ENCODE results near the gene EVPLL. TPM values are rescaled to one million over a fixed set of nuclear protein-coding genes. Genes with fewer than 3 reads are reported as not detected.
"Not testable (repeated sequence)": the region's sequence is repeated elsewhere in the genome, so short reads cannot be mapped to it uniquely, and the experiment has no call there.

The EVPLL gene
- total RNA-seq, 4 donors from 2014 or later, result not detected

DNA sequence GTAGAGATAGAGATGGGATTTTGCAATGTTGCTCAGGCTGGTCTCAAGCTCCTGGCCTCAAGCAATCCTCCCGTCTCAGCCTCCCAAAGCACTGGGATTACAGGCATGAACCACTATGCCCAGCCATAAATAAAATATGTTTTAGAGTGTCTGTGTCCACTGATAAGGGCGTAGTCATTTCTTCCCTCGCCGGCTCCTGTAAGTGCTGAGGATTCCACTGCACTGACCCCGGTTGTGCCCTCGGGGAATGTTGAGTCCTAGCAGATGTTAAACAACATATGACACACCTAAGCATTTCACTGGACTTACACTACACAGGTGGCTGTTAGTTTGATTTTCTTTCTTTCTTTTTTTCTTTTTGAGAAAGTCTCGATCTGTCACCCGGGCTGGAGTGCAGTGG, 8.6 kb upstream of the EVPLL start:
- H3K4me3 ChIP-seq, result no peak overlapping the region
- WGBS, result 78% methylated on average over 8 of the region's 8 CpGs
- no peaks in the 10 kb centered on the region for H3K36me3 ChIP-seq
- no peak for DNase-seq (ENCODE audit: extremely low spot score)
- H3K27ac ChIP-seq (replicated peaks in 1 of 4), result no peak overlapping the region
- intact Hi-C loops (cut with DNase I), result no loop called here
- H3K4me1 ChIP-seq, result peaks cover 0 to 1% (median under 1%) of the 10 kb centered on the region in 4 donors
- H3K27me3 ChIP-seq, result peaks cover 0 to 14% (median 0%) of the 10 kb centered on the region in 4 donors
- H3K9me3 ChIP-seq, result no peaks in the 10 kb centered on the region
- no peak for TF ChIP-seq EP300 (IDR thresholded peaks at IDR 0.05)
- no peak for TF ChIP-seq POLR2AphosphoS5 (IDR thresholded peaks at IDR 0.05)

DNA sequence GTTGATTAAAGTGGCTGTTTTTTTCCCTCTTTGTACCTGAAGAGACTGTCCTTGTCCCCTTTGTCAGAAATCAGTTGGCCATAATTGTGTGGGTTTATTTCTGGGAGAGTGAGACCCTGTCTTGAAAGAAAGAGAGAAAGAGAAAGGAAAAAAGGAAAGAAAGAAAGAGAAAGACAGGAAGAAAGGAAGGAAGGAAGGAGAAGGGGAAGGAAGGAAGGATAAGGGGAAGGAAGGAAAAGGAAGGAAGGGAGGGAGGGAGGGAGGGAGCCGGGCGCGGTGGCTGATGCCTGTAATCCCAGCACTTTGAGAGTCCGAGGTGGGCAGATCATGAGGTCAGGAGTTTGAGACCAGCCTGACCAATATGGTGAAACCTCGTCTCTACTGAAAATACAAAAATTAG, 6.8 kb upstream of the EVPLL start:
- no peak for DNase-seq (ENCODE audit: extremely low spot score)
- Histone ChIP-seq H3K4me1 (no peaks in the 10 kb centered on the region), H3K36me3 (no peaks in the 10 kb centered on the region), H3K9me3 (peaks cover 0 to 5% (median 0%) of the 10 kb centered on the region in 4 donors), H3K4me3 (no peak overlapping the region), H3K27ac (replicated peaks in 1 of 4) (no peak overlapping the region), H3K27me3 (peaks cover 0 to 14% (median 0%) of the 10 kb centered on the region in 4 donors)
- 73% methylated on average over 5 of the region's 5 CpGs for WGBS
- intact Hi-C loops (cut with DNase I), result no loop called here
- TF ChIP-seq POLR2A (IDR thresholded peaks at IDR 0.05; ENCODE audit: low read depth) (no peak), POLR2AphosphoS5 (IDR thresholded peaks at IDR 0.05) (no peak), EP300 (IDR thresholded peaks at IDR 0.05) (no peak)
- TF ChIP-seq, protein P1, sequence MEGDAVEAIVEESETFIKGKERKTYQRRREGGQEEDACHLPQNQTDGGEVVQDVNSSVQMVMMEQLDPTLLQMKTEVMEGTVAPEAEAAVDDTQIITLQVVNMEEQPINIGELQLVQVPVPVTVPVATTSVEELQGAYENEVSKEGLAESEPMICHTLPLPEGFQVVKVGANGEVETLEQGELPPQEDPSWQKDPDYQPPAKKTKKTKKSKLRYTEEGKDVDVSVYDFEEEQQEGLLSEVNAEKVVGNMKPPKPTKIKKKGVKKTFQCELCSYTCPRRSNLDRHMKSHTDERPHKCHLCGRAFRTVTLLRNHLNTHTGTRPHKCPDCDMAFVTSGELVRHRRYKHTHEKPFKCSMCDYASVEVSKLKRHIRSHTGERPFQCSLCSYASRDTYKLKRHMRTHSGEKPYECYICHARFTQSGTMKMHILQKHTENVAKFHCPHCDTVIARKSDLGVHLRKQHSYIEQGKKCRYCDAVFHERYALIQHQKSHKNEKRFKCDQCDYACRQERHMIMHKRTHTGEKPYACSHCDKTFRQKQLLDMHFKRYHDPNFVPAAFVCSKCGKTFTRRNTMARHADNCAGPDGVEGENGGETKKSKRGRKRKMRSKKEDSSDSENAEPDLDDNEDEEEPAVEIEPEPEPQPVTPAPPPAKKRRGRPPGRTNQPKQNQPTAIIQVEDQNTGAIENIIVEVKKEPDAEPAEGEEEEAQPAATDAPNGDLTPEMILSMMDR (IDR thresholded peaks at IDR 0.05), result no peak

DNA sequence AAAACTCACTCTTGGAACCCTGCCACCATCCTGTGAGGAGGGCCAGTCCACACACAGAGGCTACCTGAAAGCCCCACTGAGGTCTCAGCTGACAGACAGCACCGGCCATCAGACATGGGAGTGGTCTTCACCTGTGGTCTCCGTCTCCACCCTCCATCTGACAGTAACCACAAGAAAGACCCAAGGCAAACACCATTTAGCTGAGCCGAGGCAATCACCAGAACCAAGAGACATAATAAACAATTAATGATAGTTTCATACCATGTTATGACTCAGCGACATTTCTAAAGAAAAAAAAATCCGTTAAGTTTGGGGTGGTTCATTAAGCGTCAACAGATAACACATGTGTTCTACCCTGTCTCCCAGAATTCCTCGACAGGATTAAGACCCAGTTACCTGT, 6.1 kb upstream of the EVPLL start:
- H3K9me3 ChIP-seq, result peaks cover 0 to 5% (median 0%) of the 10 kb centered on the region in 4 donors
- no peak overlapping the region for H3K4me3 ChIP-seq
- intact Hi-C loops (cut with DNase I), result no loop called here
- 75% methylated on average over 7 of the region's 7 CpGs for WGBS
- no peak for TF ChIP-seq POLR2AphosphoS5 (IDR thresholded peaks at IDR 0.05)
- TF ChIP-seq, protein P1 (IDR thresholded peaks at IDR 0.05), result no peak
- no peak for TF ChIP-seq POLR2A (IDR thresholded peaks at IDR 0.05; ENCODE audit: low read depth)
- no peak for TF ChIP-seq EP300 (IDR thresholded peaks at IDR 0.05)
- no peak for DNase-seq (ENCODE audit: extremely low spot score)
- H3K27me3 ChIP-seq, result peaks cover 0 to 14% (median 0%) of the 10 kb centered on the region in 4 donors
- no peaks in the 10 kb centered on the region for H3K4me1 ChIP-seq
- H3K36me3 ChIP-seq, result no peaks in the 10 kb centered on the region
- H3K27ac ChIP-seq (replicated peaks in 1 of 4), result no peak overlapping the region

DNA sequence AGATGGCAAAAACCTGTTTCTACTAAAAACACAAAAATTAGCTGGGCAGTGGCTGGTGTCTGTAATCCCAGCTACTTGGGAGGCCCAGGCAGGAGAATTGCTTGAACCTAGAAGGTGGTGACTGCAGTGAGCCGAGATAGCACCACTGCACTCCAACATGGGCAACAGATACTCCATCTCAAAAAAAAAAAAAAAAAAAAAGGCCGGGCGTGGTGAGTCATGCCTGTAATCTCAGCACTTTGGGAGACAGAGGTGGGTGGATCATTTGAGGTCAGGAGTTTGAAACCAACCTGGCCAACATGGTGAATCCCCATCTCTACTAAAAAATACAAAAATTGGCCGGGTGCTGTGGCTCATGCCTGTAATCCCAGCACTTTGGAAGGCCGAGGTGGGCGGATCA, 4.4 kb upstream of the EVPLL start:
- WGBS, result 93% methylated on average over 6 of the region's 6 CpGs
- H3K4me3 ChIP-seq; H3K27ac ChIP-seq (replicated peaks in 1 of 4); H3K9me3 ChIP-seq; H3K36me3 ChIP-seq; DNase-seq (ENCODE audit: extremely low spot score); intact Hi-C loops (cut with DNase I); H3K4me1 ChIP-seq: not testable (repeated sequence)
- peaks cover 0 to 14% (median 0%) of the 10 kb centered on the region in 4 donors for H3K27me3 ChIP-seq

DNA sequence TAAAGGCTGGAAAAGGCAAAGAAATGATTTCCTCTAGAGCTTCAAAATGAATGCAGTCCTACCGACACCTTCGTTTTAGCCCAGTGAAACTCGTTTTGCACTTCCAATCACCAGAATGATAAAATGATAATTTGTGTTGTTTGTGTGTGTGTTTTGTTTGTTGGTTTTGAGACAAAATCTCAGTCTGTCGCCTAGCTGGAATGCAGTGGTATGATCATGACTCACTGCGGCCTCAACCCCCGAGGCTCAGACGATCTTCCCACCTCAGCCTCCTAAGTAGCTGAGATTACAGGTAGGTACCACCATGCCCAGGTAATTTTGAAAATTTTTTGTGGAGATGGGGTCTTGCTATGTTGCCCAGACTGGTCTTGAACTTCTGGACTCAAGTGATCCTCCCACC, 3.4 kb upstream of the EVPLL start:
- TF ChIP-seq POLR2A (IDR thresholded peaks at IDR 0.05; ENCODE audit: low read depth) (no peak), POLR2AphosphoS5 (IDR thresholded peaks at IDR 0.05) (no peak), EP300 (IDR thresholded peaks at IDR 0.05) (no peak)
- TF ChIP-seq, protein P1 (IDR thresholded peaks at IDR 0.05), result no peak
- H3K27ac ChIP-seq (replicated peaks in 1 of 4), result no peak overlapping the region
- H3K9me3 ChIP-seq, result peaks cover 0 to 5% (median 0%) of the 10 kb centered on the region in 4 donors
- DNase-seq (ENCODE audit: extremely low spot score), result no peak
- H3K4me1 ChIP-seq, result no peaks in the 10 kb centered on the region
- H3K36me3 ChIP-seq, result no peaks in the 10 kb centered on the region
- 85% methylated on average over 7 of the region's 7 CpGs for WGBS
- peaks cover 0 to 14% (median 0%) of the 10 kb centered on the region in 4 donors for H3K27me3 ChIP-seq
- no peak overlapping the region for H3K4me3 ChIP-seq
- intact Hi-C loops (cut with DNase I), result no loop called here

GRCh38 chr17:18378205-18378505, 577 bp downstream of the EVPLL start:
- peaks cover 0 to 7% (median 3%) of the 10 kb centered on the region in 4 donors for H3K4me1 ChIP-seq
- WGBS, result no CpG with 5 or more reads among the region's 2 CpGs
- no peaks in the 10 kb centered on the region for H3K36me3 ChIP-seq
- no peak overlapping the region for H3K4me3 ChIP-seq
- H3K27ac ChIP-seq (replicated peaks in 1 of 4), result no peak overlapping the region
- peaks cover 0 to 39% (median 7%) of the 10 kb centered on the region in 4 donors for H3K27me3 ChIP-seq
- TF ChIP-seq EP300 (IDR thresholded peaks at IDR 0.05) (no peak), POLR2A (IDR thresholded peaks at IDR 0.05; ENCODE audit: low read depth) (no peak), POLR2AphosphoS5 (IDR thresholded peaks at IDR 0.05) (no peak)
- TF ChIP-seq, protein P1 (IDR thresholded peaks at IDR 0.05), result no peak
- DNase-seq (ENCODE audit: extremely low spot score), result no peak
- peaks cover 0 to 5% (median 0%) of the 10 kb centered on the region in 4 donors for H3K9me3 ChIP-seq
- intact Hi-C loops (cut with DNase I), result no loop called here

DNA sequence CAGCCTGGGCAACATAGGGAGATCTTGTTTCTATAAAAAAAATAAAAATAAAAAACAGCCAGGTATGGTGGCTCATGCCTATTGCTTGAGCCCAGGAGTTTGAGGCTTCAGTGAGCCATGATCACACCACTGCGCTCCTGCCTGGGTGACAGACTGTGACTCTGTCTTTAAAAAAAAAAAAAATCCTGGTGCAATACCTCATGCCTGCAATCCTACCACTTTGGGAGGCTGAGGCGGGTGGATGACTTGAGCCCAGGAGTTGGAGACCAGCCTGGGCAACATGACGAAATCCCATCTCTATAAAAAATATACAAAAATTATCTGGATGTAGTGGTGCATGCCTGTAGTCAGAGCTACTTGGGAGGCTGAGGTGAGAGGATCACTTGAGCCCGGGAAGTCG, 1.0 kb downstream of the EVPLL start:
- H3K9me3 ChIP-seq; H3K4me3 ChIP-seq; H3K27ac ChIP-seq (replicated peaks in 1 of 4); intact Hi-C loops (cut with DNase I); H3K4me1 ChIP-seq; H3K36me3 ChIP-seq; DNase-seq (ENCODE audit: extremely low spot score): not testable (repeated sequence)
- WGBS, result 95% methylated on average over 5 of the region's 5 CpGs
- peaks cover 0 to 44% (median 8%) of the 10 kb centered on the region in 4 donors for H3K27me3 ChIP-seq

Measured in esophagus muscularis mucosa (tissue), 4 donors.